HCT116 (cell line): ENCODE results near the gene NNT. TPM values are rescaled to one million over a fixed set of nuclear protein-coding genes. Genes with fewer than 3 reads are reported as not detected.
"Not testable (repeated sequence)": the region's sequence is repeated elsewhere in the genome, so short reads cannot be mapped to it uniquely, and the experiment has no call there.

Experiments used
- ATAC-seq: fragments of 200-7000 bp; cut with Tn5 transposase; 2 replicates; pipeline ENCODE4 v1.9.1; 2020; ENCODE audit warnings: mild to moderate bottlenecking, moderate library complexity
- BruUV-seq: library from RNA; stranded (reverse); fragments of 400-500 nt; replicated peaks from 2 replicates; lab custom pipeline; 2021; lab: Mats Ljungman, UMichigan
- CTCF ChIA-PET: fragments of 300-600 bp; sonication (Branson Sonifier 250); formaldehyde crosslinking; loops from one replicate; lab custom pipeline; 2021; ENCODE audit warnings: antibody characterized with exemption; lab: Charles Lee
- POLR2A ChIA-PET: fragments of 300-600, 350-600 bp; sonication (Branson Sonifier 250); formaldehyde crosslinking; loops from one replicate; lab custom pipeline; 2021; ENCODE audit warnings: antibody characterized with exemption; lab: Charles Lee
- RAD21 ChIA-PET, 2 experiments: fragments of 300-600 bp; sonication (Branson Sonifier 250); formaldehyde crosslinking; loops; one replicate each; lab custom pipeline; 2023; ENCODE audit warnings: low total read pairs in 2 of 2; ENCODE audit not compliant: uncharacterized antibody in 2 of 2, unreplicated experiment in 2 of 2, low non-redundant PET in 1 of 2; lab: Charles Lee
- DNase-seq: peaks from one replicate; pipeline ENCODE4 v3.0.0-alpha.2; 2010; ENCODE audit warnings: low read depth, low spot score
- H2AFZ ChIP-seq: fragments of 200-600 bp; shearing (Covaris generic), sonication (generic); 2 replicates; pipeline ENCODE4 v1.6.1; 2017; ENCODE audit warnings: low read depth, mixed run types, mixed read lengths, antibody characterized with exemption, low read length; ENCODE audit not compliant: poor library complexity, severe bottlenecking
- H3K27ac ChIP-seq: 2 replicates; pipeline ENCODE4 v1.5.1; 2012; ENCODE audit warnings: low read depth, low read length
- H3K27me3 ChIP-seq: fragments of 200-600 bp; sonication (generic); 2 replicates; pipeline ENCODE4 v1.6.1; 2016; ENCODE audit warnings: mixed run types, low read length, mixed read lengths; ENCODE audit not compliant: insufficient read depth
- H3K36me3 ChIP-seq, 2 experiments: fragments of 200-500 bp in 1 of 2; fragments of 200-600 bp in 1 of 2; sonication (Bioruptor generic) in 1 of 2; sonication (generic) in 1 of 2; 2 replicates each; pipeline versions ENCODE4 v1.5.1 to v1.6.1; 2014 to 2016; ENCODE audit warnings: low read length in 2 of 2, inconsistent platforms in 1 of 2, mixed read lengths in 1 of 2, mixed run types in 1 of 2; ENCODE audit not compliant: insufficient read depth in 2 of 2, control insufficient read depth in 1 of 2
- H3K4me1 ChIP-seq, 2 experiments: fragments of 200-600 bp in 1 of 2; sonication (generic) in 1 of 2; 2 replicates each; pipeline versions ENCODE4 v1.5.1 to v1.6.1; 2012 to 2017; ENCODE audit warnings: low read length in 2 of 2, inconsistent platforms in 1 of 2, mild to moderate bottlenecking in 1 of 2, mixed read lengths in 1 of 2, mixed run types in 1 of 2, moderate library complexity in 1 of 2; ENCODE audit not compliant: insufficient read depth in 2 of 2, control insufficient read depth in 1 of 2
- H3K4me2 ChIP-seq: fragments of 200-600 bp; sonication (generic); 2 replicates; pipeline ENCODE4 v1.6.1; 2017; ENCODE audit warnings: mixed run types, low read length, mixed read lengths
- H3K4me3 ChIP-seq, 2 experiments: fragments of 200-600 bp in 1 of 2; sonication (generic) in 1 of 2; replicated peaks in 1 of 2; 2 replicates each; pipeline ENCODE4 v1.5.1; 2011 to 2016; ENCODE audit warnings: low read length in 2 of 2, control low read depth in 1 of 2, low read depth in 1 of 2, mild to moderate bottlenecking in 1 of 2, mixed read lengths in 1 of 2, mixed run types in 1 of 2
- H3K79me2 ChIP-seq: fragments of 200-600 bp; sonication (generic); 2 replicates; pipeline ENCODE4 v1.6.1; 2017; ENCODE audit warnings: mild to moderate bottlenecking, mixed run types, low read length, moderate library complexity, mixed read lengths; ENCODE audit not compliant: insufficient read depth
- H3K9ac ChIP-seq: fragments of 200-600 bp; sonication (generic); 2 replicates; pipeline ENCODE4 v1.6.1; 2016; ENCODE audit warnings: low read length, mixed read lengths
- H3K9me2 ChIP-seq: fragments of 200-600 bp; sonication (generic), shearing (Covaris generic); 2 replicates; pipeline ENCODE4 v1.6.1; 2017; ENCODE audit warnings: mixed run types, mild to moderate bottlenecking, moderate library complexity; ENCODE audit not compliant: insufficient read depth
- H3K9me3 ChIP-seq, 2 experiments: fragments of 200-500 bp in 1 of 2; fragments of 200-600 bp in 1 of 2; sonication (Bioruptor generic) in 1 of 2; sonication (generic) in 1 of 2; 2 replicates each; pipeline ENCODE4 v1.6.1; 2014 to 2017; ENCODE audit warnings: low read length in 2 of 2, mixed read lengths in 2 of 2, inconsistent platforms in 1 of 2, low read depth in 1 of 2, mild to moderate bottlenecking in 1 of 2, mixed run types in 1 of 2, moderate library complexity in 1 of 2; ENCODE audit not compliant: control insufficient read depth in 1 of 2, insufficient read depth in 1 of 2
- H4K20me1 ChIP-seq: fragments of 200-600 bp; sonication (generic), shearing (Covaris generic); 2 replicates; pipeline ENCODE4 v1.6.1; 2017; ENCODE audit warnings: mixed run types, mild to moderate bottlenecking, moderate library complexity; ENCODE audit not compliant: insufficient read depth
- CBX3 ChIP-seq: IDR thresholded peaks from 2 replicates; pipeline ENCODE4 v1.6.1; 2012; ENCODE audit warnings: low read depth
- EZH2 ChIP-seq: fragments of 200-600 bp; sonication (generic); IDR thresholded peaks from 2 replicates; pipeline ENCODE4 v1.6.1; 2017; ENCODE audit warnings: antibody characterized with exemption, mixed run types
- FOSL1 ChIP-seq: IDR thresholded peaks from 2 replicates; pipeline ENCODE4 v1.6.1; 2012; ENCODE audit warnings: low read depth
- JUND ChIP-seq: IDR thresholded peaks from 2 replicates; pipeline ENCODE4 v1.6.1; 2012
- POLR2A ChIP-seq: IDR thresholded peaks from 2 replicates; pipeline ENCODE4 v1.7.0; 2011; ENCODE audit warnings: borderline replicate concordance; ENCODE audit not compliant: insufficient read depth, insufficient read length; ENCODE audit errors: extremely low read depth
- POLR2AphosphoS5 ChIP-seq: IDR thresholded peaks from 2 replicates; pipeline ENCODE4 v1.6.1; 2011; ENCODE audit warnings: mild to moderate bottlenecking, low read depth, low read length, moderate library complexity
- YY1 ChIP-seq: IDR thresholded peaks from 2 replicates; pipeline ENCODE4 v1.6.1; 2011; ENCODE audit warnings: low read length, low read depth, moderate library complexity, mild to moderate bottlenecking; ENCODE audit not compliant: insufficient replicate concordance; ENCODE audit errors: extremely low read depth
- intact Hi-C: fragments of 100-400 bp; cut with micrococcal nuclease; formaldehyde crosslinking; loops from 2 replicates; pipeline ENCODE4 v1.10.0; 2022
- total RNA-seq: library from RNA; stranded (reverse); gene quantifications from one replicate; pipeline ENCODE4 v1.2.1, GENCODE V29; 2021; ENCODE audit not compliant: unreplicated experiment
- TF ChIP-seq, protein P1 (sequence below): IDR thresholded peaks from 2 replicates; pipeline ENCODE4 v1.6.1; 2012
- TF ChIP-seq, protein P2 (sequence below), 3 experiments: fragments of 200-600 bp in 1 of 3; sonication (generic) in 1 of 3; IDR thresholded peaks in 2 of 3; conservative IDR thresholded peaks in 1 of 3; 2 replicates each; pipeline ENCODE4 v1.5.1; 2012 to 2017; ENCODE audit warnings: low read depth in 2 of 3, low read length in 2 of 3, antibody characterized with exemption in 1 of 3, borderline replicate concordance in 1 of 3, control low read depth in 1 of 3, mild to moderate bottlenecking in 1 of 3, mixed read lengths in 1 of 3, mixed run types in 1 of 3, moderate library complexity in 1 of 3; ENCODE audit not compliant: insufficient read depth in 1 of 3
- TF ChIP-seq, protein P3 (sequence below): IDR thresholded peaks from 2 replicates; pipeline ENCODE4 v1.6.1; 2012; ENCODE audit warnings: low read depth

Gene NNT
- total RNA-seq, 1 experiment from 2014 or later: 0.32 TPM

DNA sequence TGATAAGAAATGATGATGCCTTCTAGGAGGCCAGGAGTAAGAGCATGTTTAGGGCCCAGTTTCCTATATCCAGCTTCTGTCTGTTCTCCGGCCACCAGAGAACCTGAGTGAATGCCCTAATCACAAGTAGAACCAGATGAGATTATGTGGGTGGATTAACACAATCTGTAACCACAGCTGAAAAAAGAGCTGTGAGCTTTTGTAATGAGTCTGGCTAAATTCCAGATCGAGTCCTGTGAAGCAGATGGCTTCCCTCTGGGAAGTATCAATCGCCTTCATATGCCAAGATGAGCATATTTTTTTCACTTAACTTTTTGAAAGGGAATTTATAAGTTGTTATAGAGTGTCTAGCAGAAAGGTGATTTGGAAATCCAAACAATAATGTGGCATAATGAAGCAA, 99.8 kb downstream of the NNT start:
- H3K4me3 ChIP-seq: no peak overlapping the region
- ChIA-PET CTCF (no interaction called here), POLR2A (no interaction called here), RAD21 (no interaction called here)
- no peaks in the 10 kb centered on the region for H3K9me2 ChIP-seq
- TF ChIP-seq, protein P1, sequence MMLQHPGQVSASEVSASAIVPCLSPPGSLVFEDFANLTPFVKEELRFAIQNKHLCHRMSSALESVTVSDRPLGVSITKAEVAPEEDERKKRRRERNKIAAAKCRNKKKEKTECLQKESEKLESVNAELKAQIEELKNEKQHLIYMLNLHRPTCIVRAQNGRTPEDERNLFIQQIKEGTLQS: no peak
- TF ChIP-seq CBX3 (no peak), POLR2A (no peak), YY1 (no peak), EZH2 (no peak), FOSL1 (no peak), POLR2AphosphoS5 (no peak)
- TF ChIP-seq, protein P2, sequence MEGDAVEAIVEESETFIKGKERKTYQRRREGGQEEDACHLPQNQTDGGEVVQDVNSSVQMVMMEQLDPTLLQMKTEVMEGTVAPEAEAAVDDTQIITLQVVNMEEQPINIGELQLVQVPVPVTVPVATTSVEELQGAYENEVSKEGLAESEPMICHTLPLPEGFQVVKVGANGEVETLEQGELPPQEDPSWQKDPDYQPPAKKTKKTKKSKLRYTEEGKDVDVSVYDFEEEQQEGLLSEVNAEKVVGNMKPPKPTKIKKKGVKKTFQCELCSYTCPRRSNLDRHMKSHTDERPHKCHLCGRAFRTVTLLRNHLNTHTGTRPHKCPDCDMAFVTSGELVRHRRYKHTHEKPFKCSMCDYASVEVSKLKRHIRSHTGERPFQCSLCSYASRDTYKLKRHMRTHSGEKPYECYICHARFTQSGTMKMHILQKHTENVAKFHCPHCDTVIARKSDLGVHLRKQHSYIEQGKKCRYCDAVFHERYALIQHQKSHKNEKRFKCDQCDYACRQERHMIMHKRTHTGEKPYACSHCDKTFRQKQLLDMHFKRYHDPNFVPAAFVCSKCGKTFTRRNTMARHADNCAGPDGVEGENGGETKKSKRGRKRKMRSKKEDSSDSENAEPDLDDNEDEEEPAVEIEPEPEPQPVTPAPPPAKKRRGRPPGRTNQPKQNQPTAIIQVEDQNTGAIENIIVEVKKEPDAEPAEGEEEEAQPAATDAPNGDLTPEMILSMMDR (IDR thresholded peaks at IDR 0.05 in 2 of 3, conservative IDR thresholded peaks at IDR 0.05 in 1 of 3; ENCODE audit: borderline replicate concordance in 1 of 3, insufficient read depth in 1 of 3, low read depth in 2 of 3, low read length in 2 of 3): no peak
- no peak for DNase-seq
- H2AFZ ChIP-seq: no peak overlapping the region
- no peaks in the 10 kb centered on the region for H3K9me3 ChIP-seq
- H3K27me3 ChIP-seq: no peaks in the 10 kb centered on the region
- no peak for ATAC-seq
- H3K4me1 ChIP-seq: no peaks in the 10 kb centered on the region
- no peak overlapping the region for H3K4me2 ChIP-seq
- H3K36me3 ChIP-seq: no peaks in the 10 kb centered on the region
- H3K27ac ChIP-seq: no peak overlapping the region
- H3K79me2 ChIP-seq: no peaks in the 10 kb centered on the region
- H4K20me1 ChIP-seq: no peaks in the 10 kb centered on the region
- no TSS peak for BruUV-seq
- H3K9ac ChIP-seq: no peak overlapping the region
- intact Hi-C loops: no loop called here

DNA sequence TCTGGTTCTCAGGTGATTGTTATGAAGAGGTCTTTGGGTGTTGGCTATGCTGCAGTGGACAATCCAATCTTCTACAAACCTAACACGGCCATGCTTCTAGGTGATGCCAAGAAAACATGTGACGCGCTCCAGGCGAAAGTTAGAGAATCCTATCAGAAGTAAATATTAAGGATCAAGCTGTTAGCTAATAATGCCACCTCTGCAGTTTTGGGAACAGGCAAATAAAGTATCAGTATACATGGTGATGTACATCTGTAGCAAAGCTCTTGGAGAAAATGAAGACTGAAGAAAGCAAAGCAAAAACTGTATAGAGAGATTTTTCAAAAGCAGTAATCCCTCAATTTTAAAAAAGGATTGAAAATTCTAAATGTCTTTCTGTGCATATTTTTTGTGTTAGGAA, 101.3 kb downstream of the NNT start:
- Histone ChIP-seq H3K9me2 (no peaks in the 10 kb centered on the region), H3K9ac (no peak overlapping the region), H3K27ac (no peak overlapping the region), H3K4me1 (no peaks in the 10 kb centered on the region), H3K4me2 (no peak overlapping the region), H2AFZ (no peak overlapping the region), H3K36me3 (no peaks in the 10 kb centered on the region), H4K20me1 (no peaks in the 10 kb centered on the region), H3K4me3 (no peak overlapping the region), H3K79me2 (no peaks in the 10 kb centered on the region), H3K27me3 (no peaks in the 10 kb centered on the region), H3K9me3 (no peaks in the 10 kb centered on the region)
- ChIA-PET POLR2A (no interaction called here), RAD21 (no interaction called here), CTCF (no interaction called here)
- intact Hi-C loops: no loop called here
- no peak for ATAC-seq
- no TSS peak for BruUV-seq
- no peak for DNase-seq
- TF ChIP-seq CBX3: no peak
- TF ChIP-seq JUND: no peak
- TF ChIP-seq, protein P3, sequence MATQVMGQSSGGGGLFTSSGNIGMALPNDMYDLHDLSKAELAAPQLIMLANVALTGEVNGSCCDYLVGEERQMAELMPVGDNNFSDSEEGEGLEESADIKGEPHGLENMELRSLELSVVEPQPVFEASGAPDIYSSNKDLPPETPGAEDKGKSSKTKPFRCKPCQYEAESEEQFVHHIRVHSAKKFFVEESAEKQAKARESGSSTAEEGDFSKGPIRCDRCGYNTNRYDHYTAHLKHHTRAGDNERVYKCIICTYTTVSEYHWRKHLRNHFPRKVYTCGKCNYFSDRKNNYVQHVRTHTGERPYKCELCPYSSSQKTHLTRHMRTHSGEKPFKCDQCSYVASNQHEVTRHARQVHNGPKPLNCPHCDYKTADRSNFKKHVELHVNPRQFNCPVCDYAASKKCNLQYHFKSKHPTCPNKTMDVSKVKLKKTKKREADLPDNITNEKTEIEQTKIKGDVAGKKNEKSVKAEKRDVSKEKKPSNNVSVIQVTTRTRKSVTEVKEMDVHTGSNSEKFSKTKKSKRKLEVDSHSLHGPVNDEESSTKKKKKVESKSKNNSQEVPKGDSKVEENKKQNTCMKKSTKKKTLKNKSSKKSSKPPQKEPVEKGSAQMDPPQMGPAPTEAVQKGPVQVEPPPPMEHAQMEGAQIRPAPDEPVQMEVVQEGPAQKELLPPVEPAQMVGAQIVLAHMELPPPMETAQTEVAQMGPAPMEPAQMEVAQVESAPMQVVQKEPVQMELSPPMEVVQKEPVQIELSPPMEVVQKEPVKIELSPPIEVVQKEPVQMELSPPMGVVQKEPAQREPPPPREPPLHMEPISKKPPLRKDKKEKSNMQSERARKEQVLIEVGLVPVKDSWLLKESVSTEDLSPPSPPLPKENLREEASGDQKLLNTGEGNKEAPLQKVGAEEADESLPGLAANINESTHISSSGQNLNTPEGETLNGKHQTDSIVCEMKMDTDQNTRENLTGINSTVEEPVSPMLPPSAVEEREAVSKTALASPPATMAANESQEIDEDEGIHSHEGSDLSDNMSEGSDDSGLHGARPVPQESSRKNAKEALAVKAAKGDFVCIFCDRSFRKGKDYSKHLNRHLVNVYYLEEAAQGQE: no peak

DNA sequence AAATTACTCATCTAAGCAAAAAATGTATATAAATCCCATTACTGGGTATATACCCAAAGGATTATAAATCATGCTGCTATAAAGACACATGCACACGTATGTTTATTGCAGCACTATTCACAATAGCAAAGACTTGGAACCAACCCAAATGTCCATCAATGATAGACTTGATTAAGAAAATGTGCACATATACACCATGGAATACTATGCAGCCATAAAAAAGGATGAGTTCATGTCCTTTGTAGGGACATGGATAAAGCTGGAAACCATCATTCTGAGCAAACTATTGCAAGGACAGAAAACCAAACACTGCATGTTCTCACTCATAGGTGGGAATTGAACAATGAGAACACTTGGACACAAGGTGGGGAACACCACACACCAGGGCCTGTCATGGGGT, 103.6 kb downstream of the NNT start:
- H3K9me2 ChIP-seq, POLR2A ChIA-PET, H3K27ac ChIP-seq, intact Hi-C loops, CTCF ChIA-PET, H3K4me2 ChIP-seq, BruUV-seq, H3K4me3 ChIP-seq, H3K9ac ChIP-seq, H3K79me2 ChIP-seq, H2AFZ ChIP-seq, RAD21 ChIA-PET, ATAC-seq, H4K20me1 ChIP-seq, H3K9me3 ChIP-seq, H3K36me3 ChIP-seq, DNase-seq, H3K4me1 ChIP-seq, H3K27me3 ChIP-seq: not testable (repeated sequence)
